GM19351 (cell line): ENCODE results near the gene MYL11.

ENCODE experiments used
- ATAC-seq: cut with Tn5 transposase; IDR thresholded peaks from one replicate; pipeline ENCODE4 v1.9.1; 2021; ENCODE audit warnings: mild to moderate bottlenecking, moderate library complexity; ENCODE audit not compliant: unreplicated experiment

The MYL11 gene

GRCh38 chr16:30416624-30417528, 42.3 kb downstream of the MYL11 start:
- no peak for ATAC-seq

DNA sequence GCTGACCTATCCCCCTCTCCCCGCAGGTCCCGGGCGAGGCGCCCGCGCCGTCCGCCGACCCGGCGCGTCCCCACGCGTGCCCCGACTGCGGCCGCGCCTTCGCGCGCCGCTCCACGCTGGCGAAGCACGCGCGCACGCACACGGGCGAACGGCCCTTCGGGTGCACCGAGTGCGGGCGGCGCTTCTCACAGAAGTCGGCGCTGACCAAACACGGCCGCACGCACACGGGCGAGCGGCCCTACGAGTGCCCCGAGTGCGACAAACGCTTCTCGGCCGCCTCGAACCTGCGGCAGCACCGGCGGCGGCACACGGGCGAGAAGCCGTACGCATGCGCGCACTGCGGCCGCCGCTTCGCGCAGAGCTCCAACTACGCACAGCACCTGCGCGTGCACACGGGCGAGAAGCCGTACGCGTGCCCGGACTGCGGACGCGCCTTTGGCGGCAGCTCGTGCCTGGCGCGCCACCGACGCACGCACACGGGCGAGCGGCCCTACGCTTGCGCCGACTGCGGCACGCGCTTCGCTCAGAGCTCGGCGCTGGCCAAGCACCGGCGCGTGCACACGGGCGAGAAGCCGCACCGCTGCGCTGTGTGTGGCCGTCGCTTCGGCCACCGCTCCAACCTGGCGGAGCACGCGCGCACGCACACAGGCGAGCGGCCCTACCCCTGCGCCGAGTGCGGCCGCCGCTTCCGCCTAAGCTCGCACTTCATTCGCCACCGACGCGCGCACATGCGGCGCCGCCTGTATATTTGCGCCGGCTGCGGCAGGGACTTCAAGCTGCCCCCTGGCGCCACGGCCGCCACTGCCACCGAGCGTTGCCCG, 43.1 kb downstream of the MYL11 start:
- ATAC-seq = peak; percentile 86

DNA sequence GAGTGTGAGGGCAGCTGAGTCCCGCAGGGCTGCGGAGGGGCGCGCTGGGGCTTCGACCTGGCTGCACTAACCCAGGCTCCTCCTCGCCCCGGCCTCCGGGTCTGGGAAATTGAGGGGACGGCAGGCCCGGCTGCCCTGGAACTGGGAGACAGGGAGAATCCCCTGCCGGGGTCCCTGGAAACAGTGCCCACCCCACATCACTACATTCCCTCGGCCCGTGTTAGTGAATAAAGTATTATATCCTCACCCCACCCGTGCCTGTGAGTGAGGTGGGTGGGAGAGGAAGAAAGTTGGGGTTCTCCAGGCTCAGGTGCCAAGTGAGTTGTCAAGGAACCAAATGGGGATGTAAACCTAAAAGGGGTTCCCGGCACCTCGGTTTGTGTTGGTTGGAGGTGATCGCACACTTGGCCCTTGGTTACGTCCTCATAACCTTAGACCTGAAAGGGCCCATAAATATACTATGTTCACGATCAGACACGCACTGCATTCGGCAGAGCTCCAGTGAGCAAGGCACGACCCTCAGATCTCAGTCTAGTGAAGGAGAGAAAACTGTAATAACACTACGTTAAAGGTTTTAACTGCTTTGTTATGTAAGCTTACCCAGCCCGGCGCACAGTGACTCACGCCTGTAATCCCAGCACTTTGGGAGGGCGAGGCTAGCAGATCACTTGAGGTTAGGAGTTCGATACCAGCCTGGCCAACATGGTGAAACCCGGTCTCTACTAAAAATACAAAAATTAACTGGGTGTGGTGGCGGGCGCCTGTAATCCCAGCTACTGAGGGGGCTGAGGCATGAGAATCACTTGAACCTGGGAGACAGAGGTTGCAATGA, 44.0 kb downstream of the MYL11 start:
- ATAC-seq = no peak

GRCh38 chr16:30421010-30421409, 46.4 kb downstream of the MYL11 start:
- ATAC-seq = no peak
